IMR-90 (cell line): ENCODE data around the gene CCDC33. TPM values are rescaled to one million over a fixed set of nuclear protein-coding genes. Genes with fewer than 3 reads are reported as not detected.
A peak's percentile ranks its signal among the peaks of the same experiment; 100 is the strongest.

ENCODE experiments used
- ATAC-seq: fragments of 200-7000 bp; cut with Tn5 transposase; 2 replicates; pipeline ENCODE4 v1.9.1; 2020; ENCODE audit warnings: low read depth, mild to moderate bottlenecking, moderate library complexity
- BruUV-seq: library from RNA; stranded (reverse); fragments of 400-500 nt; replicated peaks from 2 replicates; lab custom pipeline; 2021; lab: Mats Ljungman, UMichigan
- CTCF ChIA-PET: fragments of 300-600 bp; formaldehyde crosslinking; extraction: SDS; loops from one replicate; lab custom pipeline; 2021; ENCODE audit warnings: antibody characterized with exemption; lab: Yijun Ruan, JAX
- POLR2A ChIA-PET: fragments of 300-600 bp; sonication (Branson Sonifier 250); formaldehyde crosslinking; loops from one replicate; lab custom pipeline; 2022; ENCODE audit warnings: antibody characterized with exemption; ENCODE audit not compliant: unreplicated experiment; lab: Charles Lee
- DNase-seq: peaks from one replicate; pipeline ENCODE4 v3.0.0; 2013
- H2AFZ ChIP-seq: replicated peaks from 2 replicates; pipeline ENCODE3; 2013; ENCODE audit warnings: low read length, mild to moderate bottlenecking; ENCODE audit not compliant: poor library complexity
- H2AK5ac ChIP-seq: 2 replicates; pipeline ENCODE4 v1.6.1; 2013; ENCODE audit warnings: low read depth, low read length, inconsistent platforms
- H2AK9ac ChIP-seq: replicated peaks from 2 replicates; pipeline ENCODE3; 2013; ENCODE audit warnings: mild to moderate bottlenecking, low read depth, low read length, moderate library complexity; ENCODE audit not compliant: poor library complexity
- H2BK120ac ChIP-seq: 2 replicates; pipeline ENCODE4 v1.6.1; 2013; ENCODE audit warnings: low read depth, low read length, inconsistent platforms
- H2BK15ac ChIP-seq: 3 replicates; pipeline ENCODE4 v1.6.1; 2013; ENCODE audit warnings: low read depth, low read length, inconsistent platforms
- H2BK20ac ChIP-seq: 2 replicates; pipeline ENCODE4 v1.6.1; 2013; ENCODE audit warnings: low read depth, mild to moderate bottlenecking, inconsistent platforms, low read length, moderate library complexity
- H2BK5ac ChIP-seq: 2 replicates; pipeline ENCODE4 v1.6.1; 2013; ENCODE audit warnings: mild to moderate bottlenecking, low read depth, low read length, inconsistent platforms; ENCODE audit not compliant: poor library complexity, severe bottlenecking
- H3K14ac ChIP-seq: replicated peaks from 2 replicates; pipeline ENCODE4 v1.6.1; 2013; ENCODE audit warnings: low read depth, low read length, inconsistent platforms
- H3K18ac ChIP-seq: 2 replicates; pipeline ENCODE4 v1.6.1; 2013; ENCODE audit warnings: low read depth, low read length, control low read depth
- H3K23ac ChIP-seq: 2 replicates; pipeline ENCODE4 v1.6.1; 2013; ENCODE audit warnings: low read depth, low read length, inconsistent platforms
- H3K27ac ChIP-seq: 2 replicates; pipeline ENCODE4 v1.5.1; 2013; ENCODE audit warnings: mild to moderate bottlenecking, control low read depth, low read length; ENCODE audit not compliant: insufficient read depth
- H3K27me3 ChIP-seq: 2 replicates; pipeline ENCODE4 v1.6.1; 2013; ENCODE audit warnings: low read length; ENCODE audit not compliant: control insufficient read depth, insufficient read depth
- H3K36me3 ChIP-seq: 2 replicates; pipeline ENCODE4 v1.6.1; 2013; ENCODE audit warnings: low read length, mixed read lengths; ENCODE audit not compliant: control insufficient read depth, insufficient read depth
- H3K4ac ChIP-seq: 2 replicates; pipeline ENCODE4 v1.6.1; 2013; ENCODE audit warnings: low read depth, low read length, inconsistent platforms
- H3K4me1 ChIP-seq: 2 replicates; pipeline ENCODE4 v1.6.1; 2013; ENCODE audit warnings: low read length, mixed read lengths; ENCODE audit not compliant: control insufficient read depth, insufficient read depth
- H3K4me2 ChIP-seq: 2 replicates; pipeline ENCODE4 v1.6.1; 2013; ENCODE audit warnings: low read depth, mild to moderate bottlenecking, control low read depth, low read length, moderate library complexity
- H3K4me3 ChIP-seq: 2 replicates; pipeline ENCODE4 v1.5.1; 2013; ENCODE audit warnings: low read depth, mild to moderate bottlenecking, control low read depth, low read length, moderate library complexity; ENCODE audit not compliant: insufficient read depth
- H3K56ac ChIP-seq: 2 replicates; pipeline ENCODE4 v1.6.1; 2013; ENCODE audit warnings: low read length, inconsistent platforms; ENCODE audit not compliant: insufficient read depth; ENCODE audit errors: extremely low read depth
- H3K79me1 ChIP-seq, 2 experiments: 2 replicates each; pipeline ENCODE4 v1.6.1; 2013; ENCODE audit warnings: low read length in 2 of 2, inconsistent platforms in 1 of 2, low read depth in 1 of 2
- H3K9ac ChIP-seq: 2 replicates; pipeline ENCODE4 v1.6.1; 2013; ENCODE audit warnings: low read depth, low read length, control low read depth
- H3K9me1 ChIP-seq: 2 replicates; pipeline ENCODE4 v1.6.1; 2013; ENCODE audit warnings: low read length, inconsistent platforms; ENCODE audit not compliant: insufficient read depth
- H3K9me3 ChIP-seq: 2 replicates; pipeline ENCODE4 v1.6.1; 2013; ENCODE audit warnings: low read length; ENCODE audit not compliant: control insufficient read depth, insufficient read depth
- H4K20me1 ChIP-seq: 2 replicates; pipeline ENCODE4 v1.6.1; 2013; ENCODE audit warnings: low read length, inconsistent platforms; ENCODE audit not compliant: insufficient read depth
- H4K5ac ChIP-seq: 2 replicates; pipeline ENCODE4 v1.6.1; 2013; ENCODE audit warnings: mild to moderate bottlenecking, low read depth, low read length, control low read depth
- H4K8ac ChIP-seq, 2 experiments: 2 replicates each; pipeline ENCODE4 v1.6.1; 2013; ENCODE audit warnings: low read depth in 2 of 2, low read length in 2 of 2, control low read depth in 1 of 2, inconsistent platforms in 1 of 2
- H4K91ac ChIP-seq: 2 replicates; pipeline ENCODE4 v1.6.1; 2013; ENCODE audit warnings: low read depth, low read length, inconsistent platforms; ENCODE audit not compliant: insufficient read depth
- RFX5 ChIP-seq: IDR thresholded peaks from 2 replicates; pipeline ENCODE4 v1.8.0; 2012; ENCODE audit warnings: low read depth, mild to moderate bottlenecking, low read length, moderate library complexity
- SMC3 ChIP-seq: fragments of 150-350 bp; IDR thresholded peaks from 2 replicates; pipeline ENCODE4 v1.6.1; 2016; ENCODE audit warnings: low read depth, mild to moderate bottlenecking, antibody characterized with exemption, low read length, moderate library complexity
- WGBS, 2 experiments: methylation state at CpG; one replicate each; pipeline versions ENCODE4 v1.1.5 to v1.1.7; 2013; ENCODE audit warnings: missing lambda C conversion rate in 2 of 2; ENCODE audit not compliant: insufficient read length in 1 of 2; ENCODE audit errors: extremely low coverage in 2 of 2; 5-methylcytosine and 5-hydroxymethylcytosine counted together
- dilution Hi-C: fragments of 300-500 bp; cut with HindIII; formaldehyde crosslinking; loops from one replicate; pipeline ENCODE4 v1.14.3; 2018; ENCODE audit warnings: low sequenced_read_pairs; ENCODE audit not compliant: unreplicated experiment
- in situ Hi-C: fragments of 300-500 bp; cut with MboI; formaldehyde crosslinking; loops from 3 replicates; pipeline ENCODE4 v1.14.3; 2019; ENCODE audit warnings: low sequenced_read_pairs, inconsistent platforms, mixed read lengths
- intact Hi-C: fragments of 100-400 bp; cut with micrococcal nuclease; formaldehyde crosslinking; loops from 2 replicates; pipeline ENCODE4 v1.10.0; 2022
- polyA plus RNA-seq, 3 experiments: library from polyadenylated mRNA; depleted of rRNA; stranded (reverse); fragments of >200 nt; gene quantifications; 2 replicates each; pipeline ENCODE4 v1.2.3, GENCODE V29; 2012; ENCODE audit warnings: low replicate concordance in 1 of 3
- total RNA-seq: library from RNA; depleted of rRNA; stranded (reverse); fragments of >200 nt; gene quantifications from 2 replicates; pipeline ENCODE4 v1.2.3, GENCODE V29; 2012
- TF ChIP-seq, protein P1 (sequence below): conservative IDR thresholded peaks from 2 replicates; pipeline ENCODE4 v1.5.1; 2012; ENCODE audit warnings: mild to moderate bottlenecking, low read depth, low read length, improper control_type of control experiment

CCDC33 gene
- total and polyA plus RNA-seq, 2 of the 4 experiments (the other 2 are of a cell fraction): not detected

DNA sequence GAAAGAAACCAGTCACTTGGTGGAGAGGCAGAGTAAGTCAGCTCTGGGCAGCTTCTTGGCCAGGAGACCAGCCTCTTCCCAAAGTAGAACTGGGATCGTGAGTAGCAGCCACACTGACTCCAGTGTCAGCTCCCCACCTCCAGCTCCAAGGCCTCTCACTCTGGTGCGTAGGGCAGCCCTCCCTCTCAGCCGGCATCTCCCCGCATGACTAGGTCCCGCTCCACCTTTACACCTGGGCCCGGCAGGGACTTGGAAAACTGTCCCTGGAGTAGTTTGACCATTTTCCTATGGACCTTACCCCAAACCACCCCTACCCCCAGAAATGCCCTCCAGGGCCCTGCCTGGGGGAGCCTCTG lies 36.9 kb upstream of the CCDC33 start:
- H3K18ac ChIP-seq: no peak overlapping the region
- H4K91ac ChIP-seq: no peak overlapping the region
- no CpG with 5 or more reads among the region's 6 CpGs for WGBS, 2 experiments

More for the DNA sequence above, 36.9 kb upstream of the CCDC33 start:
- Histone ChIP-seq H3K9ac (no peak overlapping the region), H2BK15ac (no peak overlapping the region), H3K79me1 (no peaks in the 10 kb centered on the region), H3K56ac (no peak overlapping the region), H2AK9ac (no peak overlapping the region), H3K4ac (no peak overlapping the region), H2BK20ac (no peak overlapping the region), H3K27ac (no peak overlapping the region), H3K36me3 (no peaks in the 10 kb centered on the region), H3K4me2 (no peak overlapping the region), H3K9me3 (no peaks in the 10 kb centered on the region), H2BK5ac (no peak overlapping the region), H4K20me1 (peaks cover 4% of the 10 kb centered on the region; the same call in 1 of the 2 replicates), H3K23ac (no peak overlapping the region), H2AK5ac (peak overlapping the region; percentile 7; the same call in 1 of the 2 replicates), H4K8ac (no peak overlapping the region), H3K27me3 (peaks cover 5% of the 10 kb centered on the region; the same call in 1 of the 2 replicates), H2AFZ (no peak overlapping the region), H4K5ac (no peak overlapping the region), H3K4me1 (peaks cover 29% of the 10 kb centered on the region), H3K14ac (no peak overlapping the region), H3K9me1 (peaks cover 10% of the 10 kb centered on the region), H2BK120ac (no peak overlapping the region), H3K4me3 (no peak overlapping the region)
- ChIA-PET POLR2A (no interaction called here), CTCF (no interaction called here)
- intact Hi-C loops: no loop called here
- ATAC-seq (no peak), DNase-seq (no peak)
- no TSS peak for BruUV-seq
- TF ChIP-seq RFX5 (no peak), SMC3 (no peak)
- TF ChIP-seq, protein P1, sequence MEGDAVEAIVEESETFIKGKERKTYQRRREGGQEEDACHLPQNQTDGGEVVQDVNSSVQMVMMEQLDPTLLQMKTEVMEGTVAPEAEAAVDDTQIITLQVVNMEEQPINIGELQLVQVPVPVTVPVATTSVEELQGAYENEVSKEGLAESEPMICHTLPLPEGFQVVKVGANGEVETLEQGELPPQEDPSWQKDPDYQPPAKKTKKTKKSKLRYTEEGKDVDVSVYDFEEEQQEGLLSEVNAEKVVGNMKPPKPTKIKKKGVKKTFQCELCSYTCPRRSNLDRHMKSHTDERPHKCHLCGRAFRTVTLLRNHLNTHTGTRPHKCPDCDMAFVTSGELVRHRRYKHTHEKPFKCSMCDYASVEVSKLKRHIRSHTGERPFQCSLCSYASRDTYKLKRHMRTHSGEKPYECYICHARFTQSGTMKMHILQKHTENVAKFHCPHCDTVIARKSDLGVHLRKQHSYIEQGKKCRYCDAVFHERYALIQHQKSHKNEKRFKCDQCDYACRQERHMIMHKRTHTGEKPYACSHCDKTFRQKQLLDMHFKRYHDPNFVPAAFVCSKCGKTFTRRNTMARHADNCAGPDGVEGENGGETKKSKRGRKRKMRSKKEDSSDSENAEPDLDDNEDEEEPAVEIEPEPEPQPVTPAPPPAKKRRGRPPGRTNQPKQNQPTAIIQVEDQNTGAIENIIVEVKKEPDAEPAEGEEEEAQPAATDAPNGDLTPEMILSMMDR: no peak
- dilution Hi-C loops: no loop called here
- in situ Hi-C loops: no loop called here
